Adrenal gland (tissue), 5 donors: Measurements from ENCODE around the gene MICU1.

Experiments
- CTCF ChIP-seq, 6 experiments: fragments of 450-650 bp in 4 of 6; fragments of 200-600 bp in 2 of 6; sonication (generic) in 1 of 6; IDR thresholded peaks; 1 replicate in 5 of 6; 2 replicates in 1 of 6; pipeline versions ENCODE4 v1.5.1 to v1.8.0; 2016 to 2021; ENCODE audit warnings: antibody characterized with exemption in 6 of 6, mild to moderate bottlenecking in 2 of 6, moderate library complexity in 1 of 6
- POLR2A ChIP-seq, 2 donors: fragments of 450-650 bp; IDR thresholded peaks; one replicate each; pipeline ENCODE4 v1.6.1; 2017; ENCODE audit warnings: antibody characterized with exemption in 2 of 2, mild to moderate bottlenecking in 2 of 2, moderate library complexity in 1 of 2
- donor health status: DM: no; HTN: no; CAD: no.

DNA sequence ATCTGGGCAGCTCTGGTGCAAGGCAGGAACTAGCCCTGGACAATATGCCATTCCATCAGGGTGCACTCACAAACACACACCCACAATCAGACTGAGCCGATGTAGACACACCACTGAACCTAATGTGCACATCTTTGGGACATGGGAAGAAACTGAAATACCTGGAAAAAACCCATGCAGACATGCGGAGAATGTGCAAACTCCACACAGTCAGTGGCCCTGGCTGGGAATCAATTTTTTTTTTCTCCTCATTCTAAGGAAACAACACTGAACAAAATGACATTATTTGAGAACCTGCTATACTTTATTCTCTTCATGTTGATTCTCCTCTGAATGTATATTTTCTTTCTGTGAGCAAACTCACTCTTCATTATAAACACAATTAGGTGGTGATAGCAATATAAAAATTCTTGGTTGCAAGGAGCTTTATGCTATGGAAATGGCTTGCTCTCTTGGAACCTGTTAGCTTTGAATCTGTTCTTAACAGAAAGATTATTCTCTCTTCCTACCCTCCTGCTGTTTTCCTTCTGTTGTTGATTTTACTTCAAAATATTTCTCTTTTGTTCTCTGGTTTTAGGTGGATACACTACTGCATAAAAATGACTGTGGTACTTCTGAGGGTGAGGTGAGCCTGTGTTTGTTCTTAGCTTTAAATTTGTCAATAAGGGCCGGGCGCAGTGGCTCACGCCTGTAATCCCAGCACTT lies 33.0 kb upstream of the MICU1 start:
- TF ChIP-seq POLR2A (IDR thresholded peaks at IDR 0.05) (no peak), CTCF (IDR thresholded peaks at IDR 0.05) (no peak)
